Spleen (tissue), 7 donors: ENCODE data around the gene NAGLU.

Experiments used
- POLR2A ChIP-seq, 3 donors: fragments of 450-650 bp; IDR thresholded peaks; one replicate each; pipeline ENCODE4 v1.5.1; 2017; ENCODE audit warnings: antibody characterized with exemption in 3 of 3, mild to moderate bottlenecking in 1 of 3
- POLR2AphosphoS5 ChIP-seq, 3 donors: sonication (generic); formaldehyde crosslinking; IDR thresholded peaks; one replicate each; pipeline ENCODE4 v1.5.1; 2017; ENCODE audit warnings: antibody characterized with exemption in 3 of 3
- TF ChIP-seq, protein P1 (sequence below), 11 experiments: fragments of 200-600 bp in 7 of 11; fragments of 450-650 bp in 4 of 11; sonication (generic) in 4 of 11; IDR thresholded peaks in 8 of 11; conservative IDR thresholded peaks in 3 of 11; 1 replicate in 7 of 11; 2 replicates in 4 of 11; pipeline versions ENCODE4 v1.4.0 to v1.8.0; 2016 to 2021; ENCODE audit warnings: antibody characterized with exemption in 11 of 11, inconsistent platforms in 4 of 11, mild to moderate bottlenecking in 1 of 11
- donor health status: DM: no; HTN: no; CAD: no; lungs with moderate emphysema.
- donor health status: DM: no; HTN: no; CAD: no.
- donor health status: DM: no; HTN: no; CAD: no.

GRCh38 chr17:42522263-42522790 lies 13.7 kb upstream of the NAGLU start:
- TF ChIP-seq, protein P1, sequence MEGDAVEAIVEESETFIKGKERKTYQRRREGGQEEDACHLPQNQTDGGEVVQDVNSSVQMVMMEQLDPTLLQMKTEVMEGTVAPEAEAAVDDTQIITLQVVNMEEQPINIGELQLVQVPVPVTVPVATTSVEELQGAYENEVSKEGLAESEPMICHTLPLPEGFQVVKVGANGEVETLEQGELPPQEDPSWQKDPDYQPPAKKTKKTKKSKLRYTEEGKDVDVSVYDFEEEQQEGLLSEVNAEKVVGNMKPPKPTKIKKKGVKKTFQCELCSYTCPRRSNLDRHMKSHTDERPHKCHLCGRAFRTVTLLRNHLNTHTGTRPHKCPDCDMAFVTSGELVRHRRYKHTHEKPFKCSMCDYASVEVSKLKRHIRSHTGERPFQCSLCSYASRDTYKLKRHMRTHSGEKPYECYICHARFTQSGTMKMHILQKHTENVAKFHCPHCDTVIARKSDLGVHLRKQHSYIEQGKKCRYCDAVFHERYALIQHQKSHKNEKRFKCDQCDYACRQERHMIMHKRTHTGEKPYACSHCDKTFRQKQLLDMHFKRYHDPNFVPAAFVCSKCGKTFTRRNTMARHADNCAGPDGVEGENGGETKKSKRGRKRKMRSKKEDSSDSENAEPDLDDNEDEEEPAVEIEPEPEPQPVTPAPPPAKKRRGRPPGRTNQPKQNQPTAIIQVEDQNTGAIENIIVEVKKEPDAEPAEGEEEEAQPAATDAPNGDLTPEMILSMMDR (IDR thresholded peaks at IDR 0.05 in 8 of 11, conservative IDR thresholded peaks at IDR 0.05 in 3 of 11): no peak
- TF ChIP-seq POLR2A (IDR thresholded peaks at IDR 0.05): no peak
- no peak for TF ChIP-seq POLR2AphosphoS5 (IDR thresholded peaks at IDR 0.05)
